GM19324 (cell line): ENCODE results near the gene SYTL3.
"Not testable (repeated sequence)": the region's sequence is repeated elsewhere in the genome, so short reads cannot be mapped to it uniquely, and the experiment has no call there.

Source experiments
- ATAC-seq: cut with Tn5 transposase; IDR thresholded peaks from one replicate; pipeline ENCODE4 v1.9.1; 2021; ENCODE audit warnings: mild to moderate bottlenecking, moderate library complexity; ENCODE audit not compliant: unreplicated experiment, low FRiP score

Gene SYTL3

GRCh38 chr6:158638324-158638854 lies 11.5 kb upstream of the SYTL3 start:
- no peak for ATAC-seq

- no peak for ATAC-seq
Measured at GRCh38 chr6:158639056-158639455, 10.8 kb upstream of the SYTL3 start.

GRCh38 chr6:158640519-158640918 lies 9.3 kb upstream of the SYTL3 start:
- ATAC-seq: no peak

GRCh38 chr6:158642097-158642601 lies 7.7 kb upstream of the SYTL3 start:
- ATAC-seq: no peak

GRCh38 chr6:158643836-158644230 lies 6.0 kb upstream of the SYTL3 start:
- no peak for ATAC-seq

- peak; percentile 74 for ATAC-seq
Measured at GRCh38 chr6:158644231-158645063, 5.4 kb upstream of the SYTL3 start, which contains the start of gene DYNLT1. TSS of gene DYNLT1 (minus strand) at chr6:158644743. CDS start at chr6:158644708, 35 bp downstream.

- no peak for ATAC-seq
Measured at GRCh38 chr6:158645064-158646022, 4.5 kb upstream of the SYTL3 start.

- no peak for ATAC-seq
Measured at GRCh38 chr6:158646023-158646910, 3.6 kb upstream of the SYTL3 start.

GRCh38 chr6:158647501-158647900 lies 2.4 kb upstream of the SYTL3 start:
- ATAC-seq: no peak

- ATAC-seq: no peak
Measured at GRCh38 chr6:158648682-158649131, 1.1 kb upstream of the SYTL3 start.

GRCh38 chr6:158651981-158652737 lies 2.3 kb downstream of the SYTL3 start:
- not testable (repeated sequence) for ATAC-seq

GRCh38 chr6:158653577-158654354 lies 3.9 kb downstream of the SYTL3 start:
- peak; percentile 33 for ATAC-seq

- no peak for ATAC-seq
Measured at GRCh38 chr6:158654498-158654897, 4.6 kb downstream of the SYTL3 start.

GRCh38 chr6:158654960-158655489 lies 5.2 kb downstream of the SYTL3 start:
- ATAC-seq: no peak

GRCh38 chr6:158655569-158656450 lies 6.0 kb downstream of the SYTL3 start:
- no peak for ATAC-seq

- not testable (repeated sequence) for ATAC-seq
Measured at GRCh38 chr6:158656986-158657385, 7.1 kb downstream of the SYTL3 start.

GRCh38 chr6:158660333-158660754 lies 10.5 kb downstream of the SYTL3 start:
- ATAC-seq: no peak
